Lower lobe of right lung (tissue), 2 donors: Measurements from ENCODE around the gene HOOK2. TPM values are rescaled to one million over a fixed set of nuclear protein-coding genes. Genes with fewer than 3 reads are reported as not detected.
"Not testable (repeated sequence)": the region's sequence is repeated elsewhere in the genome, so short reads cannot be mapped to it uniquely, and the experiment has no call there.

ENCODE experiments used
- ATAC-seq, 2 donors: fragments of 200-7000 bp; cut with Tn5 transposase; one replicate each; pipeline ENCODE4 v1.9.1; 2020 to 2022; ENCODE audit warnings: mild to moderate bottlenecking in 2 of 2, moderate library complexity in 2 of 2
- DNase-seq: peaks from one replicate; pipeline ENCODE4 v3.0.0-alpha.2; 2020
- H3K27ac ChIP-seq: fragments of 200-600 bp; one replicate; pipeline ENCODE4 v1.8.0; 2022
- H3K27me3 ChIP-seq: fragments of 200-600 bp; one replicate; pipeline ENCODE4 v1.8.0; 2022; ENCODE audit warnings: low read depth
- H3K36me3 ChIP-seq: fragments of 200-600 bp; one replicate; pipeline ENCODE4 v1.8.0; 2022; ENCODE audit warnings: mild to moderate bottlenecking
- H3K4me1 ChIP-seq: fragments of 200-600 bp; one replicate; pipeline ENCODE4 v1.8.0; 2022
- H3K4me3 ChIP-seq: fragments of 200-600 bp; one replicate; pipeline ENCODE4 v1.8.0; 2022; ENCODE audit warnings: mild to moderate bottlenecking
- H3K9me3 ChIP-seq: fragments of 200-600 bp; one replicate; pipeline ENCODE4 v1.8.0; 2022
- intact Hi-C: fragments of 100-400 bp; cut with DNase I; formaldehyde crosslinking; loops from one replicate; pipeline ENCODE4 v1.11.0; 2022
- microRNA-seq: library from miRNA; unstranded; fragments of <30 nt; microRNA quantifications from one replicate; pipeline ENCODE4 v1.2.0, GENCODE V29; 2020; ENCODE audit warnings: borderline number of aligned reads
- total RNA-seq: library from RNA; stranded (reverse); fragmentation: NEBNext Ultra II Directional; extraction: Animal tissue kit (Norgen Biotek cat#: 25700); gene quantifications from one replicate; pipeline ENCODE4 v1.2.1, GENCODE V29; 2021
- TF ChIP-seq, protein P1 (sequence below): fragments of 200-600 bp; IDR thresholded peaks from one replicate; pipeline ENCODE4 v1.8.0; 2022; ENCODE audit warnings: antibody characterized with exemption, mild to moderate bottlenecking
- donor health status: DM: no; HTN: yes; CAD: no; lungs with severe emphysema.

Gene HOOK2
- total RNA-seq, 1 donor from 2014 or later, result 57.5 TPM

DNA sequence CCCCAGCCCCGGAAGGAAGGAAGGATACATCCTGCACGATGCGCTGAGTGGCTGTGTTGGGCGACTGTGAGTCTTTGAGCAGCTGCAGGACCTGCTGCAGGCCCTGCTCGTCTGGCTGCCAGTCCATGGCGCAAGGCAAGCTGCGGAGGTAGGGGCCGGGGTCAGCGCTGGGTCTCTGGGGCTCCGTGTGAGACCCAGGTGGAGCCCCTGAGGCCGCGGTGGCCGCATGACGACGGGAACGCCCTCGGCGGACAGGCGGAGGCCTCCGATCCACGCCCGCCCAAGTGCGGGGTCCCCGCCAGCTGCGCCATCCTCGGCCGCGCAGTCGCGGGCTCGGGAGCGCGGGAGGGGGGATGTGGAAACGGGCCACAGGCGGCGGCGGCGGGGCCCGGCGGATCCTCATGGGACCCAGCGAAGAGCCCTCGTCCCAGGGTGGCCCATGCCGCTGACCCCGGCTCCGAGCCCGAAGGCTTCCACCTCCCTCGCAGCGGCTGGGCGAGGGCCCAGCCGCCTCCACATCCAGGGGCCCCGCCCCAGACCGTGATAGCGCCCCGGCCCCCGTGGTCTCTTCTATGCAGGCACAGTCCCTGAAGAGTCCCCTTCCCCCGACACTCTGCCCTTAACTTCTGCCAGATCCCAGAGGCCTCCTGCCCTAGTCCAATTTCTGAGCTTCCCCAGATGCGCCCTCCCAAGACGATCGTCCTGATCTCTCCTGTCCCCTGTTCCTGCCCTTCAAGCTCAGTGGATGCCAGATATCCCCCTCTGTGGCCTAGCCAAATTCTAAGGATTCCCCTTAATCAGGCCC, 54.3 kb downstream of the HOOK2 start:
- H3K36me3 ChIP-seq, result peaks cover 32% of the 10 kb centered on the region
- no peaks in the 10 kb centered on the region for H3K9me3 ChIP-seq
- intact Hi-C loops, result no loop called here
- DNase-seq (no peak), ATAC-seq (peak in 1 of 2 donors; percentile 3)
- H3K4me3 ChIP-seq, result peak overlapping the region; percentile 66
- H3K4me1 ChIP-seq, result peaks cover 32% of the 10 kb centered on the region
- peak overlapping the region; percentile 87 for H3K27ac ChIP-seq
- H3K27me3 ChIP-seq, result no peaks in the 10 kb centered on the region
- TF ChIP-seq, protein P1, sequence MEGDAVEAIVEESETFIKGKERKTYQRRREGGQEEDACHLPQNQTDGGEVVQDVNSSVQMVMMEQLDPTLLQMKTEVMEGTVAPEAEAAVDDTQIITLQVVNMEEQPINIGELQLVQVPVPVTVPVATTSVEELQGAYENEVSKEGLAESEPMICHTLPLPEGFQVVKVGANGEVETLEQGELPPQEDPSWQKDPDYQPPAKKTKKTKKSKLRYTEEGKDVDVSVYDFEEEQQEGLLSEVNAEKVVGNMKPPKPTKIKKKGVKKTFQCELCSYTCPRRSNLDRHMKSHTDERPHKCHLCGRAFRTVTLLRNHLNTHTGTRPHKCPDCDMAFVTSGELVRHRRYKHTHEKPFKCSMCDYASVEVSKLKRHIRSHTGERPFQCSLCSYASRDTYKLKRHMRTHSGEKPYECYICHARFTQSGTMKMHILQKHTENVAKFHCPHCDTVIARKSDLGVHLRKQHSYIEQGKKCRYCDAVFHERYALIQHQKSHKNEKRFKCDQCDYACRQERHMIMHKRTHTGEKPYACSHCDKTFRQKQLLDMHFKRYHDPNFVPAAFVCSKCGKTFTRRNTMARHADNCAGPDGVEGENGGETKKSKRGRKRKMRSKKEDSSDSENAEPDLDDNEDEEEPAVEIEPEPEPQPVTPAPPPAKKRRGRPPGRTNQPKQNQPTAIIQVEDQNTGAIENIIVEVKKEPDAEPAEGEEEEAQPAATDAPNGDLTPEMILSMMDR, result no peak

DNA sequence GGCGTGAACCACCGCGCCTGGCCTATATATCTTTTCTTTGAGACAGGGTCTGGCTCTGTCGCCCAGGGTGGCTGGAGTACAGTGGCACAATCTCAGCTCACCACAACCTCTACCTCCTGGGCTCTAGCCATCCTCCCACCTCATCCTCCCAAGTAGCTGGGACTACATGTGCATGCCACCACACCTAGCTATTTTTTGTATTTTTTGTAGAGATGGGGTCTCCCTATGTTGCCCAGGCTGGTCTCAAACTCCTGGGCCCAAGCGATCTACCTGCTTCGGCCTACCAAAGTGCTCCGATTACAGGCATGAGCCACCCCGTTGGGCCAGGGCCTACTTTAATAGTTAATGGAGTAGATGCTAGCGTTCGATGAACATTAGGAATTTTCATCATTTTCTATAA, 55.1 kb downstream of the HOOK2 start:
- DNase-seq (no peak), ATAC-seq (no peak)
- TF ChIP-seq, protein P1, result no peak
- peaks cover 32% of the 10 kb centered on the region for H3K4me1 ChIP-seq
- H3K9me3 ChIP-seq, result no peaks in the 10 kb centered on the region
- peaks cover 39% of the 10 kb centered on the region for H3K36me3 ChIP-seq
- H3K27ac ChIP-seq, result peak overlapping the region; percentile 31
- peak overlapping the region; percentile 66 for H3K4me3 ChIP-seq
- no peaks in the 10 kb centered on the region for H3K27me3 ChIP-seq
- intact Hi-C loops, result no loop called here

DNA sequence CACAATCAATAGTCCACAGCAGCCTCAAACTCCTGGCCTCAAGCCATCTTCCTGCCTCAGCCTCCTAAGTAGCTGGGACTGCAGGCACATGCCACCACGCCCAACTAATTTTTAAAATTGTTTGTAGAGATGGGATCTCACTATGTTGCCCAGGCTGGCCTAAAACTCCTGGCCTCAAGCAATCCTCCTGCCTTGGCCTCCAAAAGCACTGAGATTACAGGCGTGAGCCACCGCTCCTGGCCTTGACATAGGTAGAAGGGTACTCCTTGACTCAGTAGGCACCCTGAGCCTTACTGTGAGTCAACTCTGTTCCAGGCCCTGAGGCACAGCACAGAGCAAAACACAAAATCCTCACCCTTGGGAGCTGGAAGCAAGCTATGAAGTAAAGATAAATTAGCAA, 59.4 kb downstream of the HOOK2 start:
- DNase-seq, result no peak
- peaks cover 78% of the 10 kb centered on the region for H3K36me3 ChIP-seq
- H3K4me3 ChIP-seq, result no peak overlapping the region
- intact Hi-C loops, result no loop called here
- H3K9me3 ChIP-seq, result no peaks in the 10 kb centered on the region
- TF ChIP-seq, protein P1, result no peak
- H3K4me1 ChIP-seq, result peaks cover 12% of the 10 kb centered on the region
- H3K27me3 ChIP-seq, result no peaks in the 10 kb centered on the region
- no peak for ATAC-seq
- H3K27ac ChIP-seq, result no peak overlapping the region

DNA sequence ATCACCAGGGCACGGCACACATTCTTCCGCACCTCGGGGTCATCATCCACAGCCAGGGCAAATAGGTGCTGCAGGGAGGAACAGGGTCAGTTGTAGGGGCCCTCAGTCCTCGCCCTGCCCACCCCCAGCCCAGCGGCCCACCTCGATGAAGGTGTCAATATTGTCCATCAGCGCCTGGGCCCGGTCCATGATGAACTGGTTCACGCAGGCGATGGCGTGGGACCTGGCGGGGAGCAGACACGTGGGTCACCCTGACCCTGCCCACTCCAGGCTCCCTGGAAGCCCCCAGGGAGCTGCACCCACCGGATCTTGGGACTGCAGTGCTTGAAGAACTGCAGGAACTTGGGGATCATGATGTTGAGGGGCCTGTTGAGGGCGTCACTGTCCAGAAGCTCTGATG, 60.2 kb downstream of the HOOK2 start:
- TF ChIP-seq, protein P1, result no peak
- Histone ChIP-seq H3K27ac (no peak overlapping the region), H3K4me3 (no peak overlapping the region), H3K36me3 (peaks cover 86% of the 10 kb centered on the region), H3K27me3 (no peaks in the 10 kb centered on the region), H3K4me1 (peaks cover 3% of the 10 kb centered on the region), H3K9me3 (no peaks in the 10 kb centered on the region)
- DNase-seq, result no peak
- intact Hi-C loops, result no loop called here
- peak in 1 of 2 donors; percentile 13 for ATAC-seq

DNA sequence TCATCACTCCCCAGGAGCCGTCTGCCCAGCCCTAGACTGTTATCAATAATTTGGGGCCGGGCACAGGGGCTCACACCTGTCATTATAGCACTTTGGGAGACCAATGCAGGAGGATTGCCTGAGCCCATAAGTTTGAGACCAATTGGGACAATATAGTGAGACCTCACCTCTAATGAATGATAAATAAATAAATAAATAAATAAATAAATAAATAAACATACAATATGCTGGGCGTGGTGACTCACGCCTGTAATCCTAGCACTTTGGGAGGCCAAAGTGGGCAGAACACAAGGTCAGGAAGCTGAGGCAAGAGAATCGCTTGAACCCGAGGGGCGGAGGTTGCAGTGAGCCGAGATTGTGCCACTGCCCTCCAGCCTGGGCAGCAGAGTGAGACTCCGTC, 62.0 kb downstream of the HOOK2 start:
- H3K27ac ChIP-seq, intact Hi-C loops, H3K27me3 ChIP-seq, H3K9me3 ChIP-seq, H3K4me1 ChIP-seq, H3K4me3 ChIP-seq, DNase-seq, ATAC-seq: not testable (repeated sequence)
- peaks cover 95% of the 10 kb centered on the region for H3K36me3 ChIP-seq

Small RNA genes lying within 50 kb of the gene (microRNA-seq; reads per million reads assigned to microRNA genes)
- gene MIR5684, result not detected

Other genes starting within 250 kb of the HOOK2 start
- gene ZNF564, start 224.1 kb downstream of the HOOK2 start, total RNA-seq, result 15.4 TPM
- 10.3 TPM for gene ZNF490, start 164.7 kb downstream of the HOOK2 start, total RNA-seq
- gene ZNF791, start 164.6 kb downstream of the HOOK2 start, total RNA-seq, result 27.2 TPM
- gene MAN2B1, start 108.8 kb downstream of the HOOK2 start, total RNA-seq, result 251 TPM
- gene WDR83, start 108.7 kb downstream of the HOOK2 start, total RNA-seq, result 8.6 TPM
- gene DHPS, start 93.7 kb downstream of the HOOK2 start, total RNA-seq, result 77.0 TPM
- gene GNG14, start 87.6 kb downstream of the HOOK2 start, total RNA-seq, result not detected
- 6.0 TPM for gene FBXW9, start 78.9 kb downstream of the HOOK2 start, total RNA-seq
- 42.7 TPM for gene TNPO2, start 51.6 kb downstream of the HOOK2 start, total RNA-seq
- gene TRIR, start 40.9 kb downstream of the HOOK2 start, total RNA-seq, result 154 TPM
- gene GET3, start 38.1 kb downstream of the HOOK2 start, total RNA-seq, result 57.5 TPM
- not detected for gene BEST2, start 23.8 kb downstream of the HOOK2 start, total RNA-seq
- gene JUNB, start 15.9 kb upstream of the HOOK2 start, total RNA-seq, result 131 TPM
- 101 TPM for gene PRDX2, start 26.2 kb upstream of the HOOK2 start, total RNA-seq
- gene THSD8, start 26.5 kb upstream of the HOOK2 start, total RNA-seq, result 1.5 TPM
- 10.9 TPM for gene RNASEH2A, start 31.0 kb upstream of the HOOK2 start, total RNA-seq
- gene RTBDN, start 59.0 kb upstream of the HOOK2 start, total RNA-seq, result not detected
- 0.15 TPM for gene MAST1, start 63.0 kb upstream of the HOOK2 start, total RNA-seq
- 101 TPM for gene DNASE2, start 105.9 kb upstream of the HOOK2 start, total RNA-seq
- gene KLF1, start 111.6 kb upstream of the HOOK2 start, total RNA-seq, result 0.24 TPM
- gene GCDH, start 115.6 kb upstream of the HOOK2 start, total RNA-seq, result 23.9 TPM
- not detected for gene SYCE2, start 143.7 kb upstream of the HOOK2 start, total RNA-seq
- gene FARSA, start 158.2 kb upstream of the HOOK2 start, total RNA-seq, result 44.4 TPM
- 872 TPM for gene CALR, start 163.1 kb upstream of the HOOK2 start, total RNA-seq
- gene RAD23A, start 170.3 kb upstream of the HOOK2 start, total RNA-seq, result 93.3 TPM
- 14.8 TPM for gene GADD45GIP1, start 181.7 kb upstream of the HOOK2 start, total RNA-seq
- 0.32 TPM for gene DAND5, start 194.0 kb upstream of the HOOK2 start, total RNA-seq
- 146 TPM for gene NFIX, start 219.9 kb upstream of the HOOK2 start, total RNA-seq